ENCODE data around the gene CRHR1.

DNA sequence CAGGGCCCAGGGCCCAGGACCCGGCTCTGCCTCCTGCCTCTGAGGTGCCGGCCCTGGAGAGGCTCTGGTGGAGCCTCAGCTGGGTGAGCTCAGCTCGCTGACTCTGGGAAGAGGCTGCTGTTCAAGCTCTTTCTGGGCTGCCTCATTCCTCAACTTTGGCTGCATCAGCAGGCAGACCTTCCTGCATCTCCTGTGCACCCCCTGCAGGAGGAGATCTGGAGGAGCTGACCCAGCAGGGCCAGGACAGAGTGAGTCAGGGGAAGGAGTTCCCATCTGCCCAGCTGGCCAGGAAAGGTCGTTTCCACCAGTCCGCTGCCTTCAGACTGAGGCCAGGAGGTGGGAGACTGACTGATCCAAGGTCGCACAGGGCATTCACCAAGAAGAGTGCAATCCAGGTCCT is 10.7 kb downstream of the CRHR1 start:
- TF ChIP-seq, protein P1, sequence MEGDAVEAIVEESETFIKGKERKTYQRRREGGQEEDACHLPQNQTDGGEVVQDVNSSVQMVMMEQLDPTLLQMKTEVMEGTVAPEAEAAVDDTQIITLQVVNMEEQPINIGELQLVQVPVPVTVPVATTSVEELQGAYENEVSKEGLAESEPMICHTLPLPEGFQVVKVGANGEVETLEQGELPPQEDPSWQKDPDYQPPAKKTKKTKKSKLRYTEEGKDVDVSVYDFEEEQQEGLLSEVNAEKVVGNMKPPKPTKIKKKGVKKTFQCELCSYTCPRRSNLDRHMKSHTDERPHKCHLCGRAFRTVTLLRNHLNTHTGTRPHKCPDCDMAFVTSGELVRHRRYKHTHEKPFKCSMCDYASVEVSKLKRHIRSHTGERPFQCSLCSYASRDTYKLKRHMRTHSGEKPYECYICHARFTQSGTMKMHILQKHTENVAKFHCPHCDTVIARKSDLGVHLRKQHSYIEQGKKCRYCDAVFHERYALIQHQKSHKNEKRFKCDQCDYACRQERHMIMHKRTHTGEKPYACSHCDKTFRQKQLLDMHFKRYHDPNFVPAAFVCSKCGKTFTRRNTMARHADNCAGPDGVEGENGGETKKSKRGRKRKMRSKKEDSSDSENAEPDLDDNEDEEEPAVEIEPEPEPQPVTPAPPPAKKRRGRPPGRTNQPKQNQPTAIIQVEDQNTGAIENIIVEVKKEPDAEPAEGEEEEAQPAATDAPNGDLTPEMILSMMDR (tag by site-specific recombination; IDR thresholded peaks at IDR 0.05), result peak; percentile 22; the same call in 1 of the 2 replicates
- TF ChIP-seq ZNF239 (tag by site-specific recombination; IDR thresholded peaks at IDR 0.05) (no peak), ZNF214 (tag by site-specific recombination; IDR thresholded peaks at IDR 0.05; ENCODE audit: borderline replicate concordance) (no peak), TRIM28 (IDR thresholded peaks at IDR 0.05; ENCODE audit: borderline replicate concordance, low read length) (no peak), ZNF24 (tag by site-specific recombination; IDR thresholded peaks at IDR 0.05) (no peak), ZNF530 (tag by site-specific recombination; IDR thresholded peaks at IDR 0.05; ENCODE audit: low read depth) (no peak), SETDB1 (IDR thresholded peaks at IDR 0.05; ENCODE audit: insufficient read length, low read length) (no peak), PRDM1 (tag by site-specific recombination; IDR thresholded peaks at IDR 0.05) (no peak)
- TF ChIP-seq, protein P2, sequence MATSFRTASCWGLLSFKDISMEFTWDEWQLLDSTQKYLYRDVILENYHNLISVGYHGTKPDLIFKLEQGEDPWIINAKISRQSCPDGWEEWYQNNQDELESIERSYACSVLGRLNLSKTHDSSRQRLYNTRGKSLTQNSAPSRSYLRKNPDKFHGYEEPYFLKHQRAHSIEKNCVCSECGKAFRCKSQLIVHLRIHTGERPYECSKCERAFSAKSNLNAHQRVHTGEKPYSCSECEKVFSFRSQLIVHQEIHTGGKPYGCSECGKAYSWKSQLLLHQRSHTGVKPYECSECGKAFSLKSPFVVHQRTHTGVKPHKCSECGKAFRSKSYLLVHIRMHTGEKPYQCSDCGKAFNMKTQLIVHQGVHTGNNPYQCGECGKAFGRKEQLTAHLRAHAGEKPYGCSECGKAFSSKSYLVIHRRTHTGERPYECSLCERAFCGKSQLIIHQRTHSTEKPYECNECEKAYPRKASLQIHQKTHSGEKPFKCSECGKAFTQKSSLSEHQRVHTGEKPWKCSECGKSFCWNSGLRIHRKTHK (tag by site-specific recombination; IDR thresholded peaks at IDR 0.05), result no peak
- TF ChIP-seq, protein P3, sequence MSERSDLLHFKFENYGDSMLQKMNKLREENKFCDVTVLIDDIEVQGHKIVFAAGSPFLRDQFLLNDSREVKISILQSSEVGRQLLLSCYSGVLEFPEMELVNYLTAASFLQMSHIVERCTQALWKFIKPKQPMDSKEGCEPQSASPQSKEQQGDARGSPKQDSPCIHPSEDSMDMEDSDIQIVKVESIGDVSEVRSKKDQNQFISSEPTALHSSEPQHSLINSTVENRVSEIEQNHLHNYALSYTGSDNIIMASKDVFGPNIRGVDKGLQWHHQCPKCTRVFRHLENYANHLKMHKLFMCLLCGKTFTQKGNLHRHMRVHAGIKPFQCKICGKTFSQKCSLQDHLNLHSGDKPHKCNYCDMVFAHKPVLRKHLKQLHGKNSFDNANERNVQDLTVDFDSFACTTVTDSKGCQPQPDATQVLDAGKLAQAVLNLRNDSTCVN (tag by site-specific recombination; optimal IDR thresholded peaks at IDR 0.05), result no peak
